Hepatocyte (in vitro differentiated cells): ENCODE data around the gene AZIN2. TPM values are rescaled to one million over a fixed set of nuclear protein-coding genes. Genes with fewer than 3 reads are reported as not detected.

ENCODE experiments used
- DNase-seq: peaks from one replicate; pipeline ENCODE4 v3.0.0-alpha.2; 2016; ENCODE audit warnings: low spot score
- H2AFZ ChIP-seq: fragments of 200-600 bp; sonication (generic); 2 replicates; pipeline ENCODE4 v1.6.0; 2016; ENCODE audit warnings: antibody characterized with exemption, mild to moderate bottlenecking
- H3K27ac ChIP-seq: fragments of 200-600 bp; sonication (generic); 2 replicates; pipeline ENCODE4 v1.5.1; 2016; ENCODE audit warnings: mild to moderate bottlenecking
- H3K27me3 ChIP-seq: fragments of 200-600 bp; sonication (generic); 2 replicates; pipeline ENCODE4 v1.6.1; 2016
- H3K36me3 ChIP-seq: fragments of 200-600 bp; sonication (generic); replicated peaks from 2 replicates; pipeline ENCODE4 v1.5.1; 2016; ENCODE audit warnings: low read depth; ENCODE audit not compliant: insufficient read depth
- H3K4me1 ChIP-seq: fragments of 200-600 bp; sonication (generic); 2 replicates; pipeline ENCODE4 v1.5.1; 2016; ENCODE audit warnings: mild to moderate bottlenecking, moderate library complexity; ENCODE audit not compliant: insufficient read depth
- H3K4me2 ChIP-seq: fragments of 200-600 bp; sonication (generic); 2 replicates; pipeline ENCODE4 v1.6.0; 2016
- H3K4me3 ChIP-seq: fragments of 200-600 bp; sonication (generic); 2 replicates; pipeline ENCODE4 v1.5.1; 2016; ENCODE audit warnings: mild to moderate bottlenecking
- H3K79me2 ChIP-seq: fragments of 200-600 bp; sonication (generic); 2 replicates; pipeline ENCODE4 v1.6.0; 2017; ENCODE audit warnings: mild to moderate bottlenecking
- H3K9me2 ChIP-seq: fragments of 200-600 bp; sonication (generic); replicated peaks from 2 replicates; pipeline ENCODE4 v1.6.0; 2017; ENCODE audit warnings: mild to moderate bottlenecking; ENCODE audit not compliant: insufficient read depth
- H3K9me3 ChIP-seq: fragments of 200-600 bp; sonication (generic); 2 replicates; pipeline ENCODE4 v1.5.1; 2016; ENCODE audit warnings: low read depth, mild to moderate bottlenecking
- H4K20me1 ChIP-seq: fragments of 200-600 bp; sonication (generic); 2 replicates; pipeline ENCODE4 v1.6.0; 2016; ENCODE audit warnings: mild to moderate bottlenecking; ENCODE audit not compliant: insufficient read depth, poor library complexity, severe bottlenecking
- CTCF ChIP-seq: fragments of 200-600 bp; sonication (generic); IDR thresholded peaks from 2 replicates; pipeline ENCODE4 v1.5.1; 2016; ENCODE audit warnings: antibody characterized with exemption, mild to moderate bottlenecking; ENCODE audit not compliant: poor library complexity
- EZH2 ChIP-seq: fragments of 200-600 bp; sonication (generic); IDR thresholded peaks from 2 replicates; pipeline ENCODE4 v1.6.1; 2016; ENCODE audit warnings: antibody characterized with exemption, mild to moderate bottlenecking, borderline replicate concordance
- EZH2phosphoT487 ChIP-seq: fragments of 200-600 bp; sonication (generic); IDR thresholded peaks from one replicate; pipeline ENCODE4 v1.6.1; 2018; ENCODE audit warnings: antibody characterized with exemption, mild to moderate bottlenecking, low read depth, moderate library complexity; ENCODE audit not compliant: unreplicated experiment, severe bottlenecking
- WGBS: methylation state at CpG from one replicate; pipeline ENCODE4 v1.1.6; 2016; ENCODE audit warnings: low lambda C conversion rate; ENCODE audit errors: missing lambda C conversion rate; 5-methylcytosine and 5-hydroxymethylcytosine counted together
- polyA plus RNA-seq: library from polyadenylated mRNA; unstranded; fragments of >200 nt; fragmentation: Nextera tagmentation; extraction: Ambion mirVana; gene quantifications from 2 replicates; pipeline ENCODE4 v1.2.1, GENCODE V29; 2016
- total RNA-seq: library from RNA; depleted of rRNA; stranded (reverse); fragments of >200 nt; gene quantifications from 2 replicates; pipeline ENCODE4 v1.2.3, GENCODE V29; 2014

Gene AZIN2
- 1.8 and 9.2 TPM in 2 replicates for total RNA-seq
- 2.8 and 7.7 TPM in 2 replicates for polyA plus RNA-seq

DNA sequence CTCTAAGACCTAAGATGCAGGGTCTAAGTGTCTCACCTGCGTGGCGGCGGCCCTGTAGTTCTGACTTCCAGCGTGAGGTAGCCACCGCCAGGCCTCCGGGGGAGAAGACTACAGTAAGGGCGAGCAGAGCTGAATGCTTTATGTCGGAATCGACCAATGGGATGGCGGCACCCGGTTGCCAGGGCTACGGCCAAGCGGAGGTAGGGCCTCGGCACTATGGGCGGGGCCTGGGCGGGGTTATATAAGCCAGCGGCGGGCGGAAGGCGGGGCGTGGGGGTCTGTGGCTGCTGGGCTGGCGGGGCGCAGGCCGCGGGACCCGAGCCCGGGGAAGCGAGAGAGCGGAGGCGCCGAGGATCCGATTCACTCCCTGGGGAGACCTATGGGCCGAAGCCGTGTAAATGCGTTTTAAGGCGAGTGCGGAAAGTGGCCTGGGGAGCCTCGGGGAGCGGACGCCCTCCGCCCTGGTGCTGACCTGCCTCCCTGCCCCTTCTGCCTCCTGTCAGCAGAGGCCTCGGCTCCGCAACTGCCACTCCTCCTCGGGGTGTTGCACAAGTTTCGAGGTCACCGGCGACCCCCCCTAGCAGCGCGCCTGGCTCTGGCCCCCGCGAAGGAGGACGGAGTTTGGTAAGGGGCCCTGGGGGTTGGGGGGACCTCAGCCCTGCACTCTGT, at the start of gene AZIN2:
Gene AZIN2, plus strand, starts transcription at position 269 of the 669 bp plus-strand sequence. CDS start 1,097 bp downstream, outside the sequence.
- Histone ChIP-seq H3K36me3 (no peaks in the 10 kb centered on the region), H3K4me2 (peak within 1 kb of the TSS; percentile 84), H3K27ac (no peak within 1 kb of the TSS), H3K79me2 (no peaks in the 10 kb centered on the region), H4K20me1 (no peaks in the 10 kb centered on the region), H2AFZ (peak within 1 kb of the TSS; percentile 79), H3K9me3 (no peaks in the 10 kb centered on the region), H3K4me3 (peak within 1 kb of the TSS; percentile 63), H3K4me1 (peaks cover 4% of the 10 kb centered on the region), H3K9me2 (no peaks in the 10 kb centered on the region), H3K27me3 (no peaks in the 10 kb centered on the region)
- WGBS = 2% methylated on average over 28 of the region's 52 CpGs
- DNase-seq = peak; percentile 97
- TF ChIP-seq EZH2 = no peak
- TF ChIP-seq EZH2phosphoT487 = no peak
- no peak for TF ChIP-seq CTCF

DNA sequence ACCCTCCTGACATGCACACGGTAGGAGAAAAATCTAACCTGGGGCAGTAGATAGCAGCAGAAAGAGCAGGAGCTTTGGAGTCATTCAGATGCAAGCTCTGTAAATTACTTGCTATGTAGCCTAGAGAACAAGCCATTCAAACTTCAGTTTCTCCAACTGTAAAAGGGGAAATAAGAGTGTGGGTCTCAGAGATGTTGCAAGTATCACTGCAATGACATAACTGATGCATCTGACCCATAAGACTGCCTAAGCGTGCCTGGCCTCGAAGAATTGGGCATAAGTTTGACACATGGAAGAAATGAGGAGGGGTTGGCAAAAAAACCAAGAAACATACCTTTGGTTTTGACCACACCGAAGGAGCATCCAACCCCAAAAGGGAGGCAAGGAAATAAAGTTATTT, 49.4 kb upstream of the AZIN2 start:
- Histone ChIP-seq H3K36me3 (no peaks in the 10 kb centered on the region), H3K79me2 (peaks cover 98% of the 10 kb centered on the region), H3K4me3 (no peak overlapping the region), H3K4me2 (no peak overlapping the region), H3K9me2 (no peaks in the 10 kb centered on the region), H3K27ac (no peak overlapping the region), H2AFZ (no peak overlapping the region), H3K27me3 (no peaks in the 10 kb centered on the region), H3K9me3 (no peaks in the 10 kb centered on the region), H3K4me1 (peaks cover 26% of the 10 kb centered on the region), H4K20me1 (peaks cover 28% of the 10 kb centered on the region)
- no peak for TF ChIP-seq EZH2
- no peak for TF ChIP-seq EZH2phosphoT487
- no peak for TF ChIP-seq CTCF
- 96% methylated on average over 4 of the region's 4 CpGs for WGBS
- DNase-seq = no peak

DNA sequence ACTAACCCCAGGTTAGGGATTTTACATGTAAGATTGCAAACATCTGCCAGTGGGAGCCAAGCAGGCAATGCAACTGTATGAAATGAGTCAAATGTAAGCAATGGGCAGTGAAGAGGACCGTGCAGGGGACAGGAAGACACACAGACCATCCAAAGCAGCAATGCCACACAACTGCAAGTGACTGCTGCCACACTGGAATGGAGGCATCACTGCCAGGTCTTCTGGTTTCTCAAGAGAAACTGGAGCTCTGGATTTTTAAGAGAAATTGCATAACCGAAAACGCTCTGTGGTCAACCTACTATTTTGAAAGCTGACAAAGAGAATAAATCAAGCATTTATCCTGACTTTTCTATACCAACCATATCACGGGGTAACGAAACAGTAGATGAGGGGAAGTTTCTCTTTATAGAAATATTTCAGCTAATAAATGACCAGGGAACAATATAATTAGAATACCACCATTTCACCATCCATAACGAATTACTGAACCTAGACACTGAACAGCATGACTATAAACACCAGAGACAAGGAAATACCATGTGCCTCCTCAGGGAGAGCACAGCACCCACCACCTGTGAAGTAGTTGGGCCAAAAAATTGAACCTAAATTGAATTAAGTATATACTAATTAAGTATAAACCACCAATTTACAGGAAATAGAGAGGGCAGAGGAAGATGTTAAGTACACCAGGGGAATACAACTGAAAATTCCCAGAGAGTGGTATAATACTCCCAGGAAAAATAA, 48.7 kb upstream of the AZIN2 start:
- Histone ChIP-seq H3K36me3 (no peaks in the 10 kb centered on the region), H3K4me3 (no peak overlapping the region), H3K79me2 (peaks cover 90% of the 10 kb centered on the region), H3K4me2 (no peak overlapping the region), H4K20me1 (peaks cover 28% of the 10 kb centered on the region), H3K9me3 (no peaks in the 10 kb centered on the region), H3K27me3 (no peaks in the 10 kb centered on the region), H2AFZ (no peak overlapping the region), H3K4me1 (peaks cover 26% of the 10 kb centered on the region), H3K27ac (no peak overlapping the region), H3K9me2 (no peaks in the 10 kb centered on the region)
- 86% methylated on average over 6 of the region's 6 CpGs for WGBS
- no peak for DNase-seq
- no peak for TF ChIP-seq CTCF
